ENCODE data around the gene RPS21. TPM values are rescaled to one million over a fixed set of nuclear protein-coding genes. Genes with fewer than 3 reads are reported as not detected.

Gene RPS21
- total and polyA plus RNA-seq, 11 donors = 434 to 3,051 (median 712) TPM

DNA sequence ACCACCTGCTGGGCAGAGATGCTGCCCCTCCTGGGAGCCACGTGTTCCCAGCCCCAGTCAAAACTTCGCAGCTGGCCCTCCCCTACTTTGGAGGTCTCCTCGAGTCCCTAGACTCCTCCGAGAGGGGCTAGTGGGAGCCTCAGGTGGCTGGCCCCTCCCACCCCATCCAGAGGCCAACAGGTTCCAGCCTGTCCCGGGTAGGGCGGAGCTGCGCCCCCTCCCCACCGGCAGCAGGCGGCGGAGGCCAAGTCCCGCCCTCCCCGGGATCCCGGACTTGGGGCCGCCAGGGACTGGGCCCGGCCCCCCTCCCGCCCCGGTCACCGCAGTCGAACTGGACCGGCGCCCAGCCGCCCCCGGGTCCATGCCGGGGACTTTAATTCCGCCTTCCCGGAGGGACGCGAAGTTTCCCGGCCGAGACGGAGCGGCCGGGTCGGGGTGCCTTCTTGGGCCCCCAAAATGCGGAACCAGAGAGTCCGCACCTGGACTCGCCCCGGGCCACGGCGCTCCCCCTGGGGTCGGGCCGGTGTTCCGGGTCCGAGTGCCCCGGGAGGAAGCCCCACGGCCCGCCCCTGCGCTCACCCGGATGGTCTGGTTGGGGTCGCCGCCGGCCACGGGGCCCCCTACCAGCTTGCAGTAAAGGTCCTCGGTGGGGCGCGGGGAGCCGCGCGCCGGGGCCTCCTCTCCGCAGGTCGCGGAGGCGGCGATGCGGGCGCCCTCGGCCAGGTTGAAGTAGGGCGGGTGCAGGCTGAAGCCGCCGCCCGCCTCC, 20.4 kb upstream of the RPS21 start:
- Histone ChIP-seq H3K36me3 (peaks cover 0 to 10% (median 0%) of the 10 kb centered on the region in 9 donors), H3K27me3 (peaks cover 0 to 36% (median 0%) of the 10 kb centered on the region in 9 donors), H3K4me3 (peak overlapping the region; percentile 75 to 97 (median 92)), H3K4me1 (peaks cover 19 to 97% (median 81%) of the 10 kb centered on the region in 12 donors), H3K27ac (peak overlapping the region; percentile 84 to 97 (median 93)), H3K9me3 (no peaks in the 10 kb centered on the region)
- TF ChIP-seq CTCF (IDR thresholded peaks at IDR 0.05) (no peak), POLR2A (IDR thresholded peaks at IDR 0.05) (no peak)
- WGBS, 4 donors = 0 to 1% (median 1%) methylated on average over 19 to 72 of the region's 72 CpGs
- peak in 3 of 4 donors; percentile 2 to 23 (median 11) for ATAC-seq
- DNase-seq = peak; percentile 50 to 75 (median 57)
- intact Hi-C loops (cut with DNase I) = loop anchor here in 1 of 10 donors (5.0 kb wide), 1 partner anchor 64 kb away; the partner anchor contains the start of gene ADRM1

- DNase-seq (peak; percentile 65 to 77 (median 76)), ATAC-seq (peak in 2 of 4 donors; percentile 44 to 50)
- no peaks in the 10 kb centered on the region for H3K9me3 ChIP-seq
- peak within 1 kb of the TSS; percentile 84 to 97 (median 93) for H3K27ac ChIP-seq
- H3K36me3 ChIP-seq = peaks cover 0 to 3% (median 0%) of the 10 kb centered on the region in 9 donors
- peaks cover 0 to 36% (median 0%) of the 10 kb centered on the region in 9 donors for H3K27me3 ChIP-seq
- TF ChIP-seq CTCF (IDR thresholded peaks at IDR 0.05) (no peak), POLR2A (IDR thresholded peaks at IDR 0.05) (peak; percentile 52 to 54)
- intact Hi-C loops (cut with DNase I) = loop anchor here in 1 of 10 donors (5.0 kb wide), 1 partner anchor 65 kb away; the partner anchor contains the start of gene ADRM1
- peak within 1 kb of the TSS; percentile 75 to 97 (median 92) for H3K4me3 ChIP-seq
- 0 to 1% (median 1%) methylated on average over 4 to 68 of the region's 70 CpGs; no CpG with 5 or more reads in 1 of the 4 donors for WGBS, 4 donors
- peaks cover 19 to 91% (median 76%) of the 10 kb centered on the region in 12 donors for H3K4me1 ChIP-seq
Observed at GRCh38 chr20:62367136-62367632, 19.7 kb upstream of the RPS21 start, which contains the start of gene LAMA5. TSS of gene LAMA5 (minus strand) at chr20:62367312. CDS start at chr20:62367245, 67 bp downstream.

- peak in 4 of 5 donors; percentile 41 to 77 (median 64) for DNase-seq
- ATAC-seq = no peak
- 4 to 10% (median 6%) methylated on average over 24 to 37 of the region's 37 CpGs for WGBS, 4 donors
- Histone ChIP-seq H3K36me3 (no peaks in the 10 kb centered on the region), H3K4me1 (peaks cover 12 to 85% (median 73%) of the 10 kb centered on the region in 12 donors), H3K9me3 (no peaks in the 10 kb centered on the region), H3K27ac (peak overlapping the region; percentile 76 to 97 (median 93)), H3K4me3 (peak overlapping the region; percentile 75 to 97 (median 92)), H3K27me3 (peaks cover 0 to 36% (median 0%) of the 10 kb centered on the region in 9 donors)
- TF ChIP-seq CTCF (IDR thresholded peaks at IDR 0.05) (no peak), POLR2A (IDR thresholded peaks at IDR 0.05) (no peak)
- intact Hi-C loops (cut with DNase I) = loop anchor here in 1 of 10 donors (5.0 kb wide), 1 partner anchor 66 kb away; the partner anchor contains the start of gene ADRM1
Observed at GRCh38 chr20:62367633-62368391, 19.1 kb upstream of the RPS21 start.

All from heart left ventricle (tissue), 16 donors.